Fibroblast of skin of back (primary cell): ENCODE data around the gene RTKN. TPM values are rescaled to one million over a fixed set of nuclear protein-coding genes. Genes with fewer than 3 reads are reported as not detected.
A peak's percentile ranks its signal among the peaks of the same experiment; 100 is the strongest.
"Not testable (repeated sequence)": the region's sequence is repeated elsewhere in the genome, so short reads cannot be mapped to it uniquely, and the experiment has no call there.

Experiments
- DNase-seq: peaks from one replicate; pipeline ENCODE4 v3.0.0-alpha.2; 2013
- polyA plus RNA-seq, 2 experiments: library from polyadenylated mRNA; unstranded; fragments of 120-200 nt; gene quantifications; one replicate each; pipeline ENCODE4 v1.2.1, GENCODE V29; 2013; ENCODE audit not compliant: insufficient read length in 2 of 2

The RTKN gene
- polyA plus RNA-seq (2013, experiment 1 of 2; ENCODE audit: insufficient read length), result 11.1 TPM
- polyA plus RNA-seq (2013, experiment 2 of 2; ENCODE audit: insufficient read length), result 9.2 TPM

- DNase-seq, result no peak
Measured at GRCh38 chr2:74441690-74442482, at the start of gene RTKN. RTKN (minus strand) TSS chr2:74441937; CDS start chr2:74441816, 121 bp downstream.

- DNase-seq, result no peak
Measured at GRCh38 chr2:74489906-74490305, 48.2 kb upstream of the RTKN start.

DNA sequence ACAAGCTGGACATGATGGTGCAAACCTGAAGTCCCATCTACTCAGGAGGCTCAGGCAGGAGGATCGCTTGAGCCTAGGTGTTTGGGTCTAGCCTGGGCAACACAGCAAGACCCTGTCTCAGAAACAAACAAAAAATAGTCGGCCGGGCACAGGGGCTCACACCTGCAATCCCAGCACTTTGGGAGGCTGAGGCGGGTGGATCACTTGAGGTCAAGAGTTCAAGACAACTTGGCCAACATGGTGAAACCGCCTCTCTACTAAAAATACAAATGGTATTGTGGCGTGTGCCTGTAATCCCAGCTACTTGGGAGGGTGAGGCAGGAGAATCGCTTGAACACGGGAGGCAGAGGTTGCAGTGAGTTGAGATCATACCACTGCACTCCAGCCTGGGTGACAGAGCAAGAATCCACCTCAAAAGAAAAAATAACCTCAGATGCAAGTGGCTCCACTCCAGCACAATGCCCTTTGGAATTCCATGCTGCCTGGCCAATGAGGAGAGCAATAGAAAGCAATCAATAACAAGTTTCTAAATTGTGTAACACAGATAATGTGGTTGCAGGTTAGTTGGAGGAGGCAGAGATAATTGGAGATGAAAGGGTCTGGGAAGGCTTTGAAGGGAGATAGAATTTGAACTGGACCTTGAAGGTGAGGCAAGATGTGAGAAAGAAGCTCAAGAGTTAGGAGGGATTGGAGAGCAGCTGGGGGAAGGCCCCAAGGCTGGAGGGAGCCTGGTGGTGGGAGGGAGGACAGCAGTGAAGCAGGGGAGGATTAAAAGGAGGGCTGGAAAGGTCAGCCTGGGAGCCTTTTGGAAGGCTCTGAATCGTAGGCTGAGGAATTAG, 47.1 kb upstream of the RTKN start:
- DNase-seq, result no peak

- DNase-seq, result no peak
Measured at GRCh38 chr2:74486141-74486540, 44.4 kb upstream of the RTKN start.

DNA sequence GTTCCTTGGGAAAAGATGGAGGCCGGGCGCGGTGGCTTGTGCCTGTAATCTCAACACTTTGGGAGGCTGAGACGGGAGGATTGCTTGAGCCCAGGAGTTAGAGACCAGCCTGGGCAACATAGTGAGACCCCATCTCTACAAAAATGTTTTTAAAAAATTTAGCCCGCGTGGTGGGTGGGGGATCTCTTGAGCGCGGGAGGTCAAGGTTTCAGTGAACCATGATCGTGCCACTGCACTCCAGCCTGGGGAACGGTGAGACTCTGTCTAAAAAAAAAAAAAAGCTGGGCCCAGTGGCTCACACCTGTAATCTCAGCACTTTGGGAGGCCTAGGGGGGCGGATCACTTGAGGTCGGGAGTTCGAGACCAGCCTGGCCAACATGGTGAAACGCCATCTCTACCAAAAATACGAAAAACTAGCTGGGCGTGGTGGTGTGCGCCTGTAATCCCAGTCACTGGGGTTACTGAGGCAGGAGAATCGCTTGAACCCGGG, 42.0 kb upstream of the RTKN start:
- not testable (repeated sequence) for DNase-seq

- DNase-seq, result peak; percentile 96
Measured at GRCh38 chr2:74482801-74483674, 41.3 kb upstream of the RTKN start, which contains the start of the genes CCDC142 and TTC31. CCDC142 (minus strand) TSS chr2:74482998; CDS start chr2:74482837, 161 bp downstream. TTC31 (plus strand) TSS chr2:74483081; CDS start chr2:74483096, 15 bp downstream.

GRCh38 chr2:74481961-74482800, 40.4 kb upstream of the RTKN start:
- no peak for DNase-seq

GRCh38 chr2:74481431-74481830, 39.7 kb upstream of the RTKN start:
- DNase-seq, result no peak

DNA sequence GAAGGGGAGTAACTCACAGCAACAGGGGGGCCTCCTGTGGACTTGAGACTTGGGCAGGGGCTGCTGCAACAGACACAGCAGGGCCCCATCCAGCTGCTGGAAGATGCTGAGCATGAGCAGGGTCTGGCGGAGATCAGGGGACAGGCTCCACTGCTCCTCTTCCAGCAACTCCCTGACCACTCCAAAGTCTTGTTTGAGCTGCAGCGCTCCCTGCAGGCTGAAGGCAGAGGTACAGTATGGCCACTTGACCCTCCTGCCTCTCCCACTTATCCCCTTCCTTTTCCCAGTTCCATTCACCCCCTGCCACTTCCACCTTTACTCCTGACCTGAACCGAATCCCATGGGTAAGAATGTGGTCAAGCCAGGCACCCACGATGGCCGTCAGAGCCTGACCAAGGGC, 33.2 kb upstream of the RTKN start:
- DNase-seq, result no peak

DNA sequence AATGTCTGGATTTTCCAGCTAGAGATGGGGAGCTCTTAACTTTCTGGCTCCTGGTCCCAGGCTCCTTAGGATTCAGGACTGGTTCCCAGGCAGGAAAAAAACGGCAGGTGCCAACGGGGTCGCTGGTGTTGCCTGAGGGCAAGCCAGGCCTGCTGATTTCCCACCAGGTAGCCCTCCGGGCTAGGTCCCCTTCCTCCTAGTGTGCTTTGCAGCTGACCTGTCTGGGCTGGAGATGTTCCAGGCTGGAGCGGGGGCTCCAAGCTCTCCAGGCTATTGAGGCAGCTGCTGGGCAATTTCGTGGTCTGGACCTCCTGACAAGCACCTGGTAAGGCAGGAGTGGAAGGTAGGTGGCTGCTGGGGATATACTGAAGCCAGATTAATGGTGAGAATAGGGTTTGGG, 32.7 kb upstream of the RTKN start:
- DNase-seq, result no peak

DNA sequence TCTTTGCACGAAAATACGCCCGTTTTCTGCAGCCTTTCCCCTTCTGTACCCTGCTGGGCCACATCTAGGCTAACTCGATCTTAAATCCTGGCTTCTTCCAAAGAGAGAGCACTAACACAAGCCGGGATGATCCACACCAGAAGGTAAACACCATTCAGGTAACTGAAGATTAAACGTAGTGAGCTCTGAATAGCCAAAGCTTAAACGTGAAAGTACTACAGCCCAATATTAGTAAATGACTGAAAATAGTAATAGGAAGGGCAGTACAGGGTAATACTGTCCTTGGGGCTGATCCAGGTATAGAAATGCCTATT, 31.2 kb upstream of the RTKN start:
- no peak for DNase-seq

GRCh38 chr2:74472086-74472944, 30.6 kb upstream of the RTKN start, which contains the start of gene MRPL53:
MRPL53 (minus strand) TSS chr2:74472680; CDS start chr2:74472660, 20 bp downstream.
- DNase-seq, result peak; percentile 94

DNA sequence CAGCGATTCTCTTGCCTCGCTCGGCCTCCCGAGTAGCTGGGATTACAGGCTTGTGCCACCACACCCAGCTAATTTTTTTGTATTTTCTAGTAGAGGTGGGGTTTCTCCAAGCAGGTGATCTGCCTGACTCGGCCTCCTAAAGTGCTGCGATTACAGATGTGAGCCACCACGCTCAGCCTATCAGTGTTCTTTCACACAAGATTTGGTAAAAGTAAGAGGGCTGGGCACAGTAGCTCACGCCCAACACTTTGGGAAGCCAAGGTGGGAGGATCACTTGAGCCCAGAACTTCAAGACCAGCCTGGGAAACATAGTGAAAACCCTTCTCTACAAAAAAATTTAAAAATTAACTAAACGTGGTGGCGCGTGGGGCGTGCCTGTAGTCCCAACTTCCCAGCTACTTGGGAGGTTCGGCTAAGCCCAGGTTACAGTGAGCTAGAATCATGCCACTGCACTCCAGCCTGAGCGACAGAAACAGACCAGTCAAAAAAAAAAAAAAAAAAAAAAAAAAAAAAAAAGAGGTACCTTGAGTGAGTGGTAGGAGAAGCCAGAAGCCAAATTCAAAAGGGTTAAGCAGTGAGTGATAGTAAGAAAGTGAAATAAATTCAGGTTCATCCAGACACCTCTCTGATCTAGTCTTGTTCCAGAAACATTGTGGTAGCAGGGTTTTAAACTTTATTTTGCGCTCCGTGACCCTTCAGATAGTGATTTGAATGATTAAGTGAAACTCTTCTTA, 29.8 kb upstream of the RTKN start:
- no peak for DNase-seq

- not testable (repeated sequence) for DNase-seq
Measured at GRCh38 chr2:74470742-74471141, 29.0 kb upstream of the RTKN start.

DNA sequence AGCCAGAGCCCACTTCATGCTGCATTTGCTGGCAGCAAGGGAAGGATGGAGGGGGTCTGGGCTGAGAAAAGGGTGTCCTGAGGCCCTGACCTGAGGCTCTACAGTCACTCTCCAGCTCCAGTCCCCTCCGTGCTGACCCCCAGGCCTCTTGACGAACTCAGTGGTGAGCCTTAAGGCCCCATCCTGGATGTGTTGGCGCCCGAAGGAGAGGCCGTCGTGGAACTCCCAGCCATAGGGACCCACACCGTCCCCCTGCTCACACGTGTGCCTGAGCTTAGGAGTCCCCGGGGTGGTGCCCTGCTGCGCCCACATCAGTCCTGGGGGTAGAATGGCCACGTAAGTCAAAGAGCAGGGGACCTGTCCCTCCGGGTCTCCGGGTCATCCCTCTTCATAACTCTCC, 22.7 kb upstream of the RTKN start:
- no peak for DNase-seq

DNA sequence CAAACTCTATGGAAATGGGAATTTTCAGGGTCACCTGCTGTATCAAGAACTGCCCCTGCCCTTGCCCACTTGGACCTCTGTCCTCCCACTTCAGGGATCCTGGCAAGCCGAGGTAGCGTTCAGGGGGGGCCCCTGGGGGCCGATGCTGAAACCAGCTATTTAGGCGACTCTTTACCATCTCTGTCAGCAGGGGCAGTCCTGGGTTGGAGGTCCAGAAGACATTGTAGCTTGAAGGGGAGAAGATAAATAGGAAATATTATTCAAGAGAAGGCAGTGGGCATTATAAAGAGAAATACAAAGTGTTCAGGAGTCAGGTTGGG, 21.0 kb upstream of the RTKN start:
- no peak for DNase-seq

- DNase-seq, result no peak
Measured at GRCh38 chr2:74462054-74462785, 20.5 kb upstream of the RTKN start.

GRCh38 chr2:74461187-74462053, 19.7 kb upstream of the RTKN start:
- DNase-seq, result no peak
